GM19238 (cell line): ENCODE results near the gene GFER.
"Not testable (repeated sequence)": the region's sequence is repeated elsewhere in the genome, so short reads cannot be mapped to it uniquely, and the experiment has no call there.

Experiments
- DNase-seq: peaks from one replicate; pipeline ENCODE4 v3.0.0; 2011; ENCODE audit warnings: low spot score; ENCODE audit not compliant: insufficient read length

GFER gene

GRCh38 chr16:1983544-1984346, at the start of gene GFER:
Gene GFER (plus strand): TSS chr16:1984193. CDS start chr16:1984219, 26 bp downstream.
- DNase-seq, result peak; percentile 98

- DNase-seq, result no peak
Observed at GRCh38 chr16:1936945-1937479, 47.0 kb upstream of the GFER start.

DNA sequence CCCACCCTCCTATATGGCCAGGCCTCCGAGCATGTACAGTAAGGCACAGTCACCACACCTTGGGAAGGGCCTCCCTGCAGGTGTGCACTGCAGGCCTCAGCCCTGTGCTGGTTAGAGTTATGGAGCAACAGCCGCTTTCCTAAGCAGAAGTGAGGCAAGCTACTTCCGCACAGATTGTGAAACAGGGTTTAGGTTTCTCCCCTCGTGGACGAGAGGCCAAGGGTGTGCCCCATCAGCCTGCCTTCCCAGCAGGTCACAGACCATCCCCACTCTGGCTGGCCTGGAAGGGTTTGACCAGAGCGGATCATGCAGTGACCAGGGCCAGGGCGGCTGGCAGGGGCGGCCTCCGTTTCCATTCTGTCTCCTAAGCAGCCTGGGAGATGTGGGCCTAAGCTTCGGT, 45.7 kb upstream of the GFER start:
- no peak for DNase-seq

DNA sequence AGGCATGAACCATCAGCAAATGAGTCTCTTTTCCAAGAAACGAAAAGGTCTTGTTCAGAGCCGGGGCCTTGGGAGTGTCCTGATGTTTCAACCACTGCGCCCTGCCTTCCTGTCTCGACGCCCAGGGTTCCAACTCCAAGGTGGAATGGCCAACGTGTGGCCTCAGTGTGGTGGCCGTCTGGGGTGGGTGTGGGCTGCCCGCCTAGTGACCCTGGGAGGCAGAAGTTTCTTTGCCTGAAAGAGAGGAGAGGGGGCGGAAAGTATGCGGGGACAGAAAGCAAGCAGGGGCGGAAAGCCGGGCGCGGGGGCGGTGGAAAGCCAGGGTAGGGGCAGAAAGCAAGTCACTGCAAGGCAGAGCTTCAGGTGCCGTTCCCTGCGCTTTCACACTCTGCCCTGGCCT, 45.1 kb upstream of the GFER start:
- no peak for DNase-seq

GRCh38 chr16:1939833-1940232, 44.2 kb upstream of the GFER start:
- not testable (repeated sequence) for DNase-seq

GRCh38 chr16:1940273-1941161, 43.5 kb upstream of the GFER start:
- no peak for DNase-seq

DNA sequence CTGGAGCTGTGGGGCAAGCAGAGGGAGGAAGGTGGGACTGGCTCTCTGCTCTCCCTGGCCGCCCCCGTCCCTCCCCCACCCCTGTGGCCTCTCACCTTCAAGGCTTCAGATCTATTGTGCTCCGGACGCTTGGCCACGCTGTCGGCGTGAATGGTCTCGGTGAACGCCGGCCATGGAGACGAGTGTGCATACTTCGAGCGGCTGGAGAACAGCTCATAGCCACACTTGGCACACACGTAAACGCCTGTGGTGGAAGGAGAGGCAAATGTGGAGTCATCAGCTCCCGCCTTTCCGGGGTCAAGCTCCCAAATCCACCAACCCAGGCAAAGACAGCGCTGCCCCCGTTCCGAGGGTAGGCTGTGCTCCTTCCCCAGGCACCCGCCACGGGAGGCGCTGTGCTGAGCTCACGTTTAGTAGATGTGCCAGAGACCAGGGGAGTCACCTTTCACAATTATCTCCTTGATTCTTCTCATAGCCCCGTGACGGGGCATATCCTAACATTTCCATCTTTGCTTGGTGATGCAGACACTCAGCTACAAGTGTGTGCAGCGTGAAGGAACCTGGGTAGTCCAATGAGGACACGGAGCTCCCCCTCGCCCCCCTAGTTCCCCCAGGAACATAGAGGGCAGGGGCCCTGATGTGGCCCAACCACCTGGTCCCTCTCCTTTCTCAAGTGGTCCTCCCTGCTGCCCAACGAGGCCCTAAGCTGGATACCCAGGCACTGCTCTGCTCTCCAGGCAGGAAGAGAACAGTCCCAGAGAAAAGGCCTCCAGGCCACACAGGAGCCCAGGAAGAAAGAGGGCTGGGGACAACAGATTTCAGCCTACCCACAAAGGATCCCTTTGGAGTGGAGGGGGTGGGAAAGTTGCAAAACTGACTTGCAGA, 42.6 kb upstream of the GFER start:
- DNase-seq, result no peak

DNA sequence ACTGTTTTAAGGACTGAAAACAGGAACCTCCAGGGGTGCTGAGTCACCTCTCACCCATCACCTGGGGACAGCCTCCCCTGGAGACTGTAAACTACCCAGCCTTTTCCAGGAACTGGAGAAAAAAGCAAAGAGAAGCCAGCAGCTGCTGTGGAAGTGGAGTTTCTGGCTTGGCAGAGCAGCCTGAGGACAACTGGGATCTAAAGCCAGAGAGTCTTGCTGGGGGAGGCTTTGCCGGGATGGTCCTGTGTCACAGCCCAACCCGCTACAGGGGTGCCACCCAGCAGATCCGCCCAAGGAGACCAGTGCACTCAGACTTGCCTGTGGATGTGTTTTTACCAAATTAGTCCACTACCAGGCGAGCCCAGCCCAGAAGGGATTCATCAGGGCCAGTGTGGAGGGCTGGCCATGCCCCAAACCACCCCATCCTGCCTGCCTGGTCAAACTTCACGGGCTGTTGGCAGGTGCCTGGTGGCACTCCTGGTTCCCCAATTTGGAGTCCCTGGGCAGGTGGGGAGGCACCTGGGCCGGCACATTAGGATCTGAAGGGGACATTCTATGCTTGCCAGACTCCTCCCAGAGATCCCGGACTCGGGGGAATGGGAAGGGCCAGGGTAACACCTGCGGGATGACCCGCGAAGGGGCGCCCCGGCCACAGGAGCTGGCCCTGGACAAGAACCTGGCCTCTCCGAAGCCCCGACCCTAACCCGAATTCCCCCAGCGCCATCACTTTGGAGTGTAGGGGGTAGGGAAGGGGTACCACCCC, 41.8 kb upstream of the GFER start:
- no peak for DNase-seq

GRCh38 chr16:1942810-1943726, 40.9 kb upstream of the GFER start, which contains the start of gene MSRB1:
Gene MSRB1 (minus strand): TSS chr16:1943199. CDS start chr16:1943156, 43 bp downstream.
- peak; percentile 100 for DNase-seq

GRCh38 chr16:1944612-1945199, 39.3 kb upstream of the GFER start:
- DNase-seq, result no peak

DNA sequence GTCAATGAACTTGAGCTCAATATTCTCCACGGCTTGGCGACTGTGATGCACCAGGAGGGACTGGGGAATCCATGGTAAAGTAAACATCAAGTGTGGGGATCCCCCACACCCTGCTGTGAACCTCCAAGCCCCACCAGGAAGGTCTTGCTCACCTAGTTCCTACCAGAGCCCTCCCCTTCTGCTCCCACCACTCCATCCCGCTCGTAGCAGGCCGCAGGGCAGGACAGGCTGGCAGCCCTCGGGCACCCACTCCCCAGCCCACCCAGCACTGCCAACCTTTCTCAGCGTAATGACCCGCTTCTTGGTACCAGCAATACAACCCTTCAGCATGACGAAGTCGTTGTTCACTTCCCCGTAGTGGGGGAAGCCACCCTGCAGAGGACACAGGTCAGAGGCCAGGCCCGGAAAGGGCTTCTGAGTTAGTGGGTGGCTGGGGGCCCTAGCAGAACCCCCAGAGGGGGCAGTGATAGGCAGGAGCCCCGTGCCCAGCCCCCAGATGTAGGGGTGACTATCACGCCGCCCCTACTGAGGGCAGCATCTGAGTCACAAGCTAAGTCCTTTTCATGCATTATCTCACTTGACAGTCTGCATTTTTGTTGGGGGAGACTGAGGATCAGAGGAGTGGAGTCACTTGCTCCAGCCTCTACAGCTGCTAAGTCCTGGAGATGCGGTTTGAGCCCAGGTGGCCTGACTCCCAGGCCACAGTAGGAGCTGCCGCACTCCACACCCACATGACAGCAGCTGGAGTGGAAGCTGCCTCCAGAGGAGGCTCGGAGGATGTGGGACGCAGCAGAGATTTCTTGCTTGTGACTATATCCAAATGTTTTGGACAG, 38.2 kb upstream of the GFER start:
- DNase-seq, result no peak

DNA sequence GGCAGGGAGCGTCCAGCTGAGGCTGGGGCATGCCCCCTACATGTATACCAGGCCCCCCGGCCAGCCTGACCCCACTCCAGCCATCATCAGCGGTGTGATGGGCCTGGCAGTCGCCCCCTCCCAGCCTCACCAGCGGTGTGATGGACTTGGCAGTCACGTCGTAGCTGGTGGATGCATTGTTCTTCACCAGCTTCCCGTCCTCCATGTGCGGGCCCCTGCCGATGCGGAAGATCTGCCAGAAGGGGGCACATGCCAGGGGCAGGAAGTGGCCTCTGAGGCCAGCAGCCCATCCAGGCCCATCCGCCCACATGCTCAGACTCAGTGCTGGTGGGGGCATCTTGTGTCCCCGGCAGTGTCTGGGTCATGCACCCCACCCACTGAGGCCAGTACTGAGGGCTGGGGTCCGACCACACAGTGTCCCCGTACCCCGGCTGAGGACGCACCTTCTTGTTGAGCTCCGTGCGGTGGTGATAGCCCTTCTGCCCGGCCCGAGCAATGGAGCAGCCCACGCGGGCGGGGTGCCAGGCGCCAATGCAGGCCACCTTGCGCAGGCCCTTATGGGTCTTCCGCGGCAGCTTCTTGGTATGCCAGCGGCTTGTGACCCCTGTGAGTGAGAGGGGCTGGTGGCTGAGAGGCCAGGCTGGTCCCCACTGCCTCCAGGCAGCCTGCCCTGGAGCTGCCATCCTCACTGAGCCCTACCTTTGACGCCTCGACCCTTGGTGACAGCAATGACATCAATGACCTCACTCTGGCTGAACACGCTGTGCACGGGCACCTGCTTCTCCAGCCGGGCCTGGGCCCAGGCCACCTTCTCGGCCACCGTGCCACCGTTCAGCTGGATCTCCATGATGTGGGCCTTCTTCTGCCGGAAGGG, 37.3 kb upstream of the GFER start:
- no peak for DNase-seq

DNA sequence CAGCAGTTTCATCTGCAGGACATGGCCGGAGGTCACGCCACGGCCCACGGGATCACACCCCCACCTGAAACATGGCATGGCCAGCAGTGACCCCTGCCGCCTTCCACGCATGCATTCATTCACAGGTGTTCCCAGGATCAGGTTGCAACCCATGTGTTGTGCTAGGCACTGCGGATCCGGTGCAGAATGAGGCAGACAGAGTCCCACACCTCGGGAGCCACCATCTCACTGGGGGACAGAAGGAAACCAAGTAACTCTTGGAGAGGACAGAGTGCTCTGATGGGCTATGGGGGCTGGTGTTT, 36.7 kb upstream of the GFER start:
- DNase-seq, result no peak

DNA sequence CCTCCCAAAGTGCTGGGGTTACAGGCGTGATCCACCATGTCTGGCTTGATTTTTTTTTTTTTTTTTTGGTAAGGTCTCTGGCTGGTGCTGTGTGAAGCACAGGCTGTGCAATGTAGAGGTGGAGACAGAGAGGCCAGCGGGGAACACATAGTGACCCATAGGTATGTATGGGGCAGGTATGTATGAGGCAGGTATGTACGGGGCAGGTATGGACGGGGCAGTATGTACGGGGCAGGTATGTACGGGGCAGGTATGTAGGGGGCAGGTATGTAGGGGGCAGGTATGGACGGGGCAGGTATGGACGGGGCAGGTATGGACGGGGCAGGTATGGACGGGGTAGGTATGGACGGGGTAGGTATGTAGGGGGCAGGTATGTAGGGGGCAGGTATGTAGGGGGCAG, 34.5 kb upstream of the GFER start:
- DNase-seq, result no peak

GRCh38 chr16:1950047-1950446, 33.9 kb upstream of the GFER start:
- DNase-seq, result no peak

- no peak for DNase-seq
Observed at GRCh38 chr16:1950559-1950958, 33.4 kb upstream of the GFER start.

- no peak for DNase-seq
Observed at GRCh38 chr16:1953734-1954133, 30.3 kb upstream of the GFER start.
